ENCODE data around the gene SMC1B.
"Not testable (repeated sequence)": the region's sequence is repeated elsewhere in the genome, so short reads cannot be mapped to it uniquely, and the experiment has no call there.

DNA sequence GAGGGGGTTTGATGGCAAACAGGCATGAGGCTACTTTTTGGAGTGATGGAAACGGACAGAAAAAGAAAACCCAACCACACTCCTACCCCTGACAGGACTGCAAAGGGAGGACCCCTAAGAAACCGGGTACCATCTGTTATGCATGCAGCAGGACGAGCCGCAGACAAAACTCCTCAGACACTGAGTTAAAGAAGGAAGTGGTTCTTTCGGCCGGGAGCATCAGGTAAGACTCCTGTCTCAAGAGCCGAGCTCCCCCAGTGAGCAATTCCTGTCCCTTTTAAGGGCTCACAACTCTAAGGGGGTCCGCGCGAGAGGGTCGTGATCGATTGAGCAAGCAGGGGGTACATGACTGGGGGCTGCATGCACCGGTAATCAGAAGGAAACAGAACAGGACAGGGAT is 27.3 kb upstream of the SMC1B start:
- TF ChIP-seq, protein P1, sequence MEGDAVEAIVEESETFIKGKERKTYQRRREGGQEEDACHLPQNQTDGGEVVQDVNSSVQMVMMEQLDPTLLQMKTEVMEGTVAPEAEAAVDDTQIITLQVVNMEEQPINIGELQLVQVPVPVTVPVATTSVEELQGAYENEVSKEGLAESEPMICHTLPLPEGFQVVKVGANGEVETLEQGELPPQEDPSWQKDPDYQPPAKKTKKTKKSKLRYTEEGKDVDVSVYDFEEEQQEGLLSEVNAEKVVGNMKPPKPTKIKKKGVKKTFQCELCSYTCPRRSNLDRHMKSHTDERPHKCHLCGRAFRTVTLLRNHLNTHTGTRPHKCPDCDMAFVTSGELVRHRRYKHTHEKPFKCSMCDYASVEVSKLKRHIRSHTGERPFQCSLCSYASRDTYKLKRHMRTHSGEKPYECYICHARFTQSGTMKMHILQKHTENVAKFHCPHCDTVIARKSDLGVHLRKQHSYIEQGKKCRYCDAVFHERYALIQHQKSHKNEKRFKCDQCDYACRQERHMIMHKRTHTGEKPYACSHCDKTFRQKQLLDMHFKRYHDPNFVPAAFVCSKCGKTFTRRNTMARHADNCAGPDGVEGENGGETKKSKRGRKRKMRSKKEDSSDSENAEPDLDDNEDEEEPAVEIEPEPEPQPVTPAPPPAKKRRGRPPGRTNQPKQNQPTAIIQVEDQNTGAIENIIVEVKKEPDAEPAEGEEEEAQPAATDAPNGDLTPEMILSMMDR (IDR thresholded peaks at IDR 0.05 in 8 of 11, conservative IDR thresholded peaks at IDR 0.05 in 3 of 11), result not testable (repeated sequence)
- not testable (repeated sequence) for TF ChIP-seq POLR2A, POLR2AphosphoS5 (IDR thresholded peaks at IDR 0.05)

Data from spleen (tissue), 7 donors.